ENCODE data around the gene CNTNAP2. TPM values are rescaled to one million over a fixed set of nuclear protein-coding genes. Genes with fewer than 3 reads are reported as not detected.

CNTNAP2 gene
- total RNA-seq, 3 donors from 2014 or later (not counting 1 experiment from before 2014, with no cell fraction given): 0.18 to 1.1 TPM; not detected in 1

GRCh38 chr7:146831875-146832274 lies 715.3 kb downstream of the CNTNAP2 start:
- Mint-ChIP-seq H3K27ac (no peak overlapping the region), H3K9me3 (peaks cover 12 to 14% of the 10 kb centered on the region in 2 donors), H3K27me3 (ENCODE audit: low read depth in 2 of 2) (no peaks in the 10 kb centered on the region), H3K4me1 (no peaks in the 10 kb centered on the region), H3K4me3 (no peak overlapping the region), H3K36me3 (peaks cover 3% of the 10 kb centered on the region)
- H3K9me3 ChIP-seq (ENCODE audit: control insufficient read depth, insufficient read depth, low read length): no peaks in the 10 kb centered on the region
- H3K4me1 ChIP-seq (ENCODE audit: control insufficient read depth, insufficient read depth, low read length): no peaks in the 10 kb centered on the region
- no peak for TF ChIP-seq CTCF (IDR thresholded peaks at IDR 0.05)
- no peak overlapping the region for H3K27ac ChIP-seq (ENCODE audit: low read length)
- no peak for DNase-seq
- H3K4me3 ChIP-seq (ENCODE audit: low read length): no peak overlapping the region
- no peak for ATAC-seq
- H3K36me3 ChIP-seq (ENCODE audit: control insufficient read depth, insufficient read depth, low read length): no peaks in the 10 kb centered on the region
- WGBS (ENCODE audit: insufficient coverage): no CpG with 5 or more reads among the region's 2 CpGs
- H3K27me3 ChIP-seq (ENCODE audit: control insufficient read depth, insufficient read depth, low read length): no peaks in the 10 kb centered on the region
- intact Hi-C loops (cut with micrococcal nuclease): no loop called here

GRCh38 chr7:146844405-146844804 lies 727.8 kb downstream of the CNTNAP2 start:
- TF ChIP-seq CTCF (IDR thresholded peaks at IDR 0.05): no peak
- Mint-ChIP-seq H3K36me3 (peaks cover 7% of the 10 kb centered on the region), H3K9me3 (peaks cover 11 to 15% of the 10 kb centered on the region in 2 donors), H3K27ac (no peak overlapping the region), H3K4me1 (no peaks in the 10 kb centered on the region), H3K27me3 (ENCODE audit: low read depth in 2 of 2) (no peaks in the 10 kb centered on the region), H3K4me3 (no peak overlapping the region)
- Histone ChIP-seq H3K27me3 (ENCODE audit: control insufficient read depth, insufficient read depth, low read length) (no peaks in the 10 kb centered on the region), H3K4me3 (ENCODE audit: low read length) (no peak overlapping the region), H3K4me1 (ENCODE audit: control insufficient read depth, insufficient read depth, low read length) (no peaks in the 10 kb centered on the region), H3K27ac (ENCODE audit: low read length) (no peak overlapping the region), H3K9me3 (ENCODE audit: control insufficient read depth, insufficient read depth, low read length) (no peaks in the 10 kb centered on the region), H3K36me3 (ENCODE audit: control insufficient read depth, insufficient read depth, low read length) (no peaks in the 10 kb centered on the region)
- intact Hi-C loops (cut with micrococcal nuclease): loop anchor here (10.0 kb wide), 1 partner anchor 60 kb away; no protein-coding TSS in a partner anchor
- ATAC-seq (no peak), DNase-seq (no peak)
- 40% methylated on average over 1 of the region's 2 CpGs for WGBS (ENCODE audit: insufficient coverage)

GRCh38 chr7:146858690-146859089 lies 742.1 kb downstream of the CNTNAP2 start:
- Mint-ChIP-seq H3K4me1 (no peaks in the 10 kb centered on the region), H3K27me3 (ENCODE audit: low read depth in 2 of 2) (no peaks in the 10 kb centered on the region), H3K4me3 (no peak overlapping the region), H3K9me3 (peaks cover 17 to 20% of the 10 kb centered on the region in 2 donors), H3K27ac (no peak overlapping the region), H3K36me3 (no peaks in the 10 kb centered on the region)
- H3K27me3 ChIP-seq (ENCODE audit: control insufficient read depth, insufficient read depth, low read length): no peaks in the 10 kb centered on the region
- peaks cover 2% of the 10 kb centered on the region for H3K9me3 ChIP-seq (ENCODE audit: control insufficient read depth, insufficient read depth, low read length)
- H3K4me3 ChIP-seq (ENCODE audit: low read length): no peak overlapping the region
- ATAC-seq: no peak
- intact Hi-C loops (cut with micrococcal nuclease): no loop called here
- H3K36me3 ChIP-seq (ENCODE audit: control insufficient read depth, insufficient read depth, low read length): no peaks in the 10 kb centered on the region
- TF ChIP-seq CTCF (IDR thresholded peaks at IDR 0.05): no peak
- H3K27ac ChIP-seq (ENCODE audit: low read length): no peak overlapping the region
- DNase-seq: no peak
- no peaks in the 10 kb centered on the region for H3K4me1 ChIP-seq (ENCODE audit: control insufficient read depth, insufficient read depth, low read length)

- no peak for TF ChIP-seq CTCF (IDR thresholded peaks at IDR 0.05)
- Histone ChIP-seq H3K27ac (ENCODE audit: low read length) (no peak overlapping the region), H3K36me3 (ENCODE audit: control insufficient read depth, insufficient read depth, low read length) (no peaks in the 10 kb centered on the region), H3K4me3 (ENCODE audit: low read length) (no peak overlapping the region), H3K27me3 (ENCODE audit: control insufficient read depth, insufficient read depth, low read length) (no peaks in the 10 kb centered on the region), H3K9me3 (ENCODE audit: control insufficient read depth, insufficient read depth, low read length) (no peaks in the 10 kb centered on the region), H3K4me1 (ENCODE audit: control insufficient read depth, insufficient read depth, low read length) (no peaks in the 10 kb centered on the region)
- Mint-ChIP-seq H3K36me3 (no peaks in the 10 kb centered on the region), H3K27ac (no peak overlapping the region), H3K9me3 (peaks cover 11 to 14% of the 10 kb centered on the region in 2 donors), H3K4me3 (no peak overlapping the region), H3K27me3 (ENCODE audit: low read depth in 2 of 2) (no peaks in the 10 kb centered on the region), H3K4me1 (no peaks in the 10 kb centered on the region)
- intact Hi-C loops (cut with micrococcal nuclease): no loop called here
- no peak for ATAC-seq
- DNase-seq: no peak
- 98% methylated on average over 3 of the region's 4 CpGs for WGBS (ENCODE audit: insufficient coverage)
Measured at GRCh38 chr7:146861701-146862100, 745.1 kb downstream of the CNTNAP2 start.

All from natural killer cell (primary cell).